Panc1 (cell line): ENCODE data around the gene LRFN2. TPM values are rescaled to one million over a fixed set of nuclear protein-coding genes. Genes with fewer than 3 reads are reported as not detected.

Experiments used
- ATAC-seq: fragments of 200-7000 bp; cut with Tn5 transposase; 2 replicates; pipeline ENCODE4 v1.9.1; 2020; ENCODE audit warnings: mild to moderate bottlenecking, moderate library complexity
- BruUV-seq: library from RNA; stranded (reverse); fragments of 400-500 nt; replicated peaks from 2 replicates; lab custom pipeline; 2021; lab: Mats Ljungman, UMichigan
- CTCF ChIA-PET: fragments of 300-600 bp; sonication (Branson Sonifier 250); formaldehyde crosslinking; loops from one replicate; lab custom pipeline; 2022; ENCODE audit warnings: antibody characterized with exemption; lab: Charles Lee
- POLR2A ChIA-PET: fragments of 300-600 bp; sonication (Branson Sonifier 250); formaldehyde crosslinking; loops from one replicate; lab custom pipeline; 2022; ENCODE audit warnings: antibody characterized with exemption; lab: Charles Lee
- DNase-seq: peaks from one replicate; pipeline ENCODE4 v3.0.0-alpha.2; 2010; ENCODE audit warnings: low read depth, low spot score
- H3K27ac ChIP-seq: 2 replicates; pipeline ENCODE4 v1.5.1; 2011; ENCODE audit warnings: mild to moderate bottlenecking, low read length, inconsistent platforms
- H3K27me3 ChIP-seq: fragments of 200-500 bp; sonication (Bioruptor generic); 2 replicates; pipeline ENCODE4 v1.6.0; 2014; ENCODE audit warnings: low read length, inconsistent platforms; ENCODE audit not compliant: control insufficient read depth, insufficient read depth
- H3K36me3 ChIP-seq: fragments of 200-500 bp; sonication (Bioruptor generic); 2 replicates; pipeline ENCODE4 v1.5.1; 2014; ENCODE audit warnings: inconsistent platforms, mild to moderate bottlenecking, low read length, moderate library complexity; ENCODE audit not compliant: control insufficient read depth, insufficient read depth
- H3K4me1 ChIP-seq: 2 replicates; pipeline ENCODE4 v1.5.1; 2011; ENCODE audit warnings: inconsistent platforms, mild to moderate bottlenecking, low read length, moderate library complexity; ENCODE audit not compliant: control insufficient read depth, insufficient read depth
- H3K4me3 ChIP-seq, 2 experiments: 2 replicates each; pipeline ENCODE4 v1.5.1; 2011 to 2012; ENCODE audit warnings: low read depth in 2 of 2, low read length in 2 of 2, mild to moderate bottlenecking in 2 of 2, inconsistent platforms in 1 of 2, moderate library complexity in 1 of 2
- H3K9me3 ChIP-seq: fragments of 200-500 bp; sonication (Bioruptor generic); 2 replicates; pipeline ENCODE4 v1.5.1; 2014; ENCODE audit warnings: low read depth, mild to moderate bottlenecking, inconsistent platforms, low read length, moderate library complexity; ENCODE audit not compliant: control insufficient read depth, insufficient read depth
- CTCF ChIP-seq: fragments of 450-650 bp; IDR thresholded peaks from 2 replicates; pipeline ENCODE4 v1.5.1; 2017; ENCODE audit warnings: mild to moderate bottlenecking
- POLR2AphosphoS5 ChIP-seq: IDR thresholded peaks from 2 replicates; pipeline ENCODE4 v1.6.1; 2012; ENCODE audit warnings: mild to moderate bottlenecking, low read depth, low read length, moderate library complexity
- REST ChIP-seq, 2 experiments: IDR thresholded peaks; 2 replicates each; pipeline ENCODE4 v1.6.1; 2011 to 2012; ENCODE audit warnings: low read depth in 2 of 2, control low read depth in 1 of 2, low read length in 1 of 2, mild to moderate bottlenecking in 1 of 2, moderate library complexity in 1 of 2; ENCODE audit not compliant: insufficient read depth in 1 of 2
- SIN3A ChIP-seq: IDR thresholded peaks from 2 replicates; pipeline ENCODE4 v1.6.1; 2012; ENCODE audit warnings: low read depth, mild to moderate bottlenecking, low read length, moderate library complexity, borderline replicate concordance; ENCODE audit not compliant: insufficient read depth
- TCF7L2 ChIP-seq: IDR thresholded peaks from 2 replicates; pipeline ENCODE4 v1.6.1; 2011; ENCODE audit warnings: mild to moderate bottlenecking, low read depth, low read length, inconsistent platforms
- in situ Hi-C: cut with HindIII; loops from 2 replicates; pipeline ENCODE4 v1.10.0; 2016; ENCODE audit warnings: low sequenced_read_pairs, low pct_unique_long_range_greater_than_20kb
- intact Hi-C: fragments of 100-400 bp; cut with micrococcal nuclease; formaldehyde crosslinking; loops from one replicate; pipeline ENCODE4 v1.10.0; 2022; ENCODE audit not compliant: unreplicated experiment
- total RNA-seq: library from RNA; stranded (reverse); gene quantifications from one replicate; pipeline ENCODE4 v1.2.1, GENCODE V29; 2021; ENCODE audit not compliant: unreplicated experiment

LRFN2 gene
- total RNA-seq, 1 experiment from 2014 or later: 0.05 TPM

GRCh38 chr6:40623932-40624331, 36.8 kb upstream of the LRFN2 start:
- TF ChIP-seq SIN3A (no peak), REST (IDR thresholded peaks at IDR 0.05; ENCODE audit: insufficient read depth in 1 of 2, low read depth in 2 of 2, low read length in 1 of 2) (no peak), POLR2AphosphoS5 (no peak), CTCF (no peak), TCF7L2 (no peak)
- no peak for DNase-seq
- Histone ChIP-seq H3K27ac (no peak overlapping the region), H3K36me3 (no peaks in the 10 kb centered on the region), H3K9me3 (no peaks in the 10 kb centered on the region), H3K4me1 (no peaks in the 10 kb centered on the region), H3K27me3 (peaks cover 11% of the 10 kb centered on the region), H3K4me3 (no peak overlapping the region)
- intact Hi-C loops: no loop called here
- no peak for ATAC-seq
- CTCF ChIA-PET: no interaction called here
- BruUV-seq: no TSS peak
- POLR2A ChIA-PET: no interaction called here
- in situ Hi-C loops: no loop called here

- CTCF ChIA-PET: no interaction called here
- H3K27ac ChIP-seq: no peak overlapping the region
- BruUV-seq: no TSS peak
- in situ Hi-C loops (no loop called here), intact Hi-C loops (no loop called here)
- POLR2A ChIA-PET: no interaction called here
- no peak overlapping the region for H3K4me3 ChIP-seq
- H3K27me3 ChIP-seq: peaks cover 15% of the 10 kb centered on the region
- H3K9me3 ChIP-seq: no peaks in the 10 kb centered on the region
- no peaks in the 10 kb centered on the region for H3K4me1 ChIP-seq
- DNase-seq: no peak
- no peaks in the 10 kb centered on the region for H3K36me3 ChIP-seq
- TF ChIP-seq POLR2AphosphoS5: no peak
- no peak for TF ChIP-seq CTCF
- no peak for TF ChIP-seq TCF7L2
- no peak for TF ChIP-seq REST (IDR thresholded peaks at IDR 0.05; ENCODE audit: insufficient read depth in 1 of 2, low read depth in 2 of 2, low read length in 1 of 2)
- TF ChIP-seq SIN3A: no peak
- no peak for ATAC-seq
These were observed 36.0 kb upstream of the LRFN2 start for GRCh38 chr6:40623178-40623577.
